GM13976 (cell line): ENCODE data around the gene MRPL34.
A peak's percentile ranks its signal among the peaks of the same experiment; 100 is the strongest.

Experiments used
- DNase-seq: peaks from one replicate; pipeline ENCODE4 v3.0.0; 2012; ENCODE audit warnings: low spot score
- CTCF ChIP-seq: IDR thresholded peaks from 2 replicates; pipeline ENCODE4 v1.5.1; 2012; ENCODE audit warnings: borderline replicate concordance, mild to moderate bottlenecking; ENCODE audit not compliant: insufficient read depth; ENCODE audit errors: extremely low read depth, missing control alignments, control extremely low read depth
- in situ Hi-C: fragments of 300-500 bp; cut with MboI; formaldehyde crosslinking; loops from one replicate; pipeline ENCODE4 v1.12.0; 2022; ENCODE audit warnings: low sequenced_read_pairs, mixed read lengths, inconsistent platforms; ENCODE audit not compliant: unreplicated experiment

MRPL34 gene

DNA sequence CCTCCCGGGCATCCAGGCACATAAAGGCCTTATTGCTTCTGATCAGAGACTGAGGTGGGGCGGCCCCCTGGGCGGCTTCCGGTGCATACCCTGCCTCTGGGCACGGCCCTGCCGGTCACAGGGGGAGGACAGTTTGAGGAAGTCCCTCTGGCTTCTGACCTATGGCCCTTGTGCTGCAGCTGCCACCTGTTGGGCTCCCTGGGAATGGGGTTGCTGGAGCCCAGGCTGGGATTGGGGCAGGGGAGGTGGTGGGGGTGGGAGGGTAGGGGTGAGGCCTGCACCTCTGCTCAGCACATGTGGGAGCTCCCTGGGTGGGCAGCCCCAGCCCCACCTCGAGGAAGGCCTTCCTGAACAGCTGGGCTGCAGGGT is 18.3 kb downstream of the MRPL34 start:
- no peak for TF ChIP-seq CTCF
- in situ Hi-C loops: no loop called here
- peak; percentile 70 for DNase-seq

- no peak for DNase-seq
- no peak for TF ChIP-seq CTCF
- in situ Hi-C loops: no loop called here
These were observed 18.9 kb downstream of the MRPL34 start for GRCh38 chr19:17324357-17325114.

DNA sequence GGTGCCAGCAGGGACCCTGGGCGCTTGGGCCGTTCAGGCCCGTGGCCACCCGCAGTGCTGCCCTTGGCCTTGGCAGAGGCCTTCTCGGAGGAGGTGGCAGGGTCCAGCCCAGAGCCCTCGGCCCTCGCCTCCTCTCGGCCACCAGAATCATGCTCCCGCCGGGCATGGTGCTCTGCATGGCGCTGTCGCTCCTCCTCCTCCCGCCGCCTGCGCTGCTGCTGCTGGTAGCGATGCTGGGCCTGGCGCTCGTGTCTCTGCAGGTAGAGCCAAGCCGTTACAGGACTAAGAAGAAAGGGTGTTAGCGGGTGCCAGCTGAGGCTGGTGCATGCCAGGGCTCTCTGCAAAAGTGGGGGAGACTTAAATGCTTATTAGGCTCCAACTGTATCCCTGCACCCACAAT is 19.5 kb downstream of the MRPL34 start:
- no peak for TF ChIP-seq CTCF
- DNase-seq: no peak
- in situ Hi-C loops: no loop called here

DNA sequence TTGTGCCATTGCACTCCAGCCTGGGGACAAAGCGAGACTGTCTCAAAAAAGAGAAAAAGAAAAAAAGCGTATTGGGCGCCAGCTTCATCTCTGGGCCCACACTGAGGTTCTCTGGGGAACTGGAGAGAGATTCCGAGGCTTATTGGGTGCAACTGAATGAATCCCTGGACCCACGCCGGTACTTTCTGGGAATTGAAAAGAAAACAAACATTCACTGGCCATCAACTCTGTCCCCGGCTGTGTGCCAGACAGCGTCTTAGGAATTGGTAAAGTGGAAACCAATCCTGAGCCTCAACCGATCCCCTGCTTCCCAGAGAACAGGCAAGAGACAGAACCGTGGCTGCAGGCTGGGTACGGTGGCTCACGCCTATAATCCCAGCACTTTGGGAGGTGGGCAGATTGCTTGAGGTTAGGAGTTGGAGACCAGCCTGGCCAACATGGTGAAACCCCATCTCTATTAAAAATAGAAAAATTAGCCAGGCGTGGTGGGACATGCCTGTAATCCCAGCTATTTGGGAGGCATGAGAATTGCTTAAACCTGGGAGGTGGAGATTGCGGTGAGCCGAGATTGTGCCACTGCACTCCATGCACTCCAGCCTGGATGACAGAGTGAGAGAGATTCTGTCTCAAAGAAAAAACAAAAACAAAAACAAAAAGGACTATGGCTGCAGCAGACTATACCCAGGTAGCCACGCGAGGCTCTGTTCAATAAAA is 20.4 kb downstream of the MRPL34 start:
- no peak for TF ChIP-seq CTCF
- DNase-seq: no peak
- in situ Hi-C loops: no loop called here

DNA sequence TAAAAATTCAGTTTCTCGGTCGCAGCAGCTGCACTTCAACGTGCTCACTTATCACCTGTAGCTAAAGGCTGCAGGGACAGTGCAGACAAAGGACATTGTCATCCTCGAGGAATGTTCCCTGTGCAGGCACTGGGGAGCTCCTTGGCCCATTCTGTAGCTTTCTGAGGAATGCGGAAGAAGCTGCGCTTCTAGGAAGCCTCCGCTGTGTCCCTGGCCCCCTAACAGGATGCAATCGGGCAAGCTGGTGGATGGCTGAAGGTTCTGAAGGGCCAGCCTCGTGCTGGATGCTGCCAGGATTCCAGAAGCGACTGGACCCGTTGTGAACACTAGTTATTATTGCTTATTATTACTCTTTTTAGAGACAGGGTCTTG is 20.9 kb downstream of the MRPL34 start:
- in situ Hi-C loops: no loop called here
- no peak for DNase-seq

DNA sequence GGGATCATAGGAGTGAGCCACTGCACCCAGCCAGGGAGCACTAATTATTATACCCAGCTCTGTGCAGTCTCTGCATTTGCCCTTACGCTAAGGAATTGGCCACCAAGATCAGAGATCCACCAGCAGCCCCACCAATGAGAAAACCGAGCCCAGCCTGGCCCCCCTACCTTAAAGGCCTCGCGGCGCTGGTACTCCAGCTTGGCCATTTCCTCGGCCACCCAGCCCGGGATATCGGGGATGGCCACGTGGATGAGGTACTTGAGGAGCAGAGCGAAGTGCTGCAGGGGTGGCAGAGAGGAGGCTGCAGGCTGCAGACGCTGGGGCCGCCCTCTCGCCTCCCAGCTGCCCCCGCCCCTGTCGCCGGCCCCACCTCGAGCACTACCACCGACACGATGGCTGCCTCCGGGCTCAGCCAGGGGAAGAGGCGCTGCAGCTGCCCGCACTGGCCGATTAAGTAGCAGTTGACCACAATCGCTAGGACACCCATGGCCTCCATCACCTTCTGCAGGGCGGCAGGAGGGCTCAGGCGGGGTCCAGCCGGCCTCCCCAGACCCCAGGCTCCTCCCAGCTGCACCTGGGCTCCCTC is 21.5 kb downstream of the MRPL34 start:
- in situ Hi-C loops: no loop called here

More for the DNA sequence above, 20.9 kb downstream of the MRPL34 start:
- TF ChIP-seq CTCF: no peak

More for the DNA sequence above, 21.5 kb downstream of the MRPL34 start:
- no peak for DNase-seq
- TF ChIP-seq CTCF: no peak
